A673 (cell line): ENCODE results near the gene TBR1. TPM values are rescaled to one million over a fixed set of nuclear protein-coding genes. Genes with fewer than 3 reads are reported as not detected.

Experiments used
- BruUV-seq: library from RNA; stranded (reverse); fragments of 400-500 nt; replicated peaks from 2 replicates; lab custom pipeline; 2021; lab: Mats Ljungman, UMichigan
- CTCF ChIA-PET: fragments of 300-600 bp; sonication (Branson Sonifier 250); formaldehyde crosslinking; loops from one replicate; lab custom pipeline; 2022; ENCODE audit warnings: antibody characterized with exemption; lab: Charles Lee
- POLR2A ChIA-PET: fragments of 300-600 bp; sonication (Branson Sonifier 250); formaldehyde crosslinking; loops from one replicate; lab custom pipeline; 2022; ENCODE audit warnings: antibody characterized with exemption; ENCODE audit not compliant: low non-redundant PET; lab: Charles Lee
- DNase-seq: peaks from one replicate; pipeline ENCODE4 v3.0.0-alpha.2; 2015; ENCODE audit warnings: low spot score
- H3K27ac ChIP-seq: fragments of 200-600 bp; sonication (generic); 2 replicates; pipeline ENCODE4 v1.5.1; 2016; ENCODE audit warnings: mixed run types, low read depth, mild to moderate bottlenecking, mixed read lengths, antibody characterized with exemption, low read length; ENCODE audit not compliant: poor library complexity, severe bottlenecking
- H3K27me3 ChIP-seq: fragments of 200-600 bp; sonication (generic); replicated peaks from 2 replicates; pipeline ENCODE4 v1.6.1; 2017; ENCODE audit warnings: mixed run types, low read depth, mild to moderate bottlenecking, mixed read lengths, antibody characterized with exemption, low read length; ENCODE audit not compliant: insufficient read depth, poor library complexity
- H3K36me3 ChIP-seq: fragments of 200-600 bp; sonication (generic); 2 replicates; pipeline ENCODE4 v1.6.1; 2016; ENCODE audit warnings: mixed run types, mild to moderate bottlenecking, mixed read lengths, antibody characterized with exemption, low read length; ENCODE audit not compliant: insufficient read depth, poor library complexity, severe bottlenecking
- H3K4me1 ChIP-seq: fragments of 200-600 bp; sonication (generic); 2 replicates; pipeline ENCODE4 v1.6.1; 2017; ENCODE audit warnings: mixed run types, mild to moderate bottlenecking, mixed read lengths, antibody characterized with exemption, low read length; ENCODE audit not compliant: insufficient read depth, poor library complexity, severe bottlenecking
- H3K4me3 ChIP-seq: fragments of 200-600 bp; sonication (generic); 2 replicates; pipeline ENCODE4 v1.5.1; 2016; ENCODE audit warnings: low read depth, mixed run types, mild to moderate bottlenecking, mixed read lengths, low read length; ENCODE audit not compliant: poor library complexity, severe bottlenecking
- H3K9me3 ChIP-seq: fragments of 200-600 bp; sonication (generic); 2 replicates; pipeline ENCODE4 v1.6.1; 2016; ENCODE audit warnings: mixed run types, low read depth, mild to moderate bottlenecking, mixed read lengths, antibody characterized with exemption, low read length; ENCODE audit not compliant: poor library complexity, severe bottlenecking
- CTCF ChIP-seq: fragments of 300-800, 200-600 bp; sonication (generic); conservative IDR thresholded peaks from 2 replicates; pipeline ENCODE4 v1.5.1; 2017; ENCODE audit warnings: low read depth, mild to moderate bottlenecking, antibody characterized with exemption, low read length, moderate library complexity, mixed read lengths
- EZH2 ChIP-seq: fragments of 200-600 bp; sonication (generic); IDR thresholded peaks from 2 replicates; pipeline ENCODE4 v1.6.1; 2017; ENCODE audit warnings: borderline replicate concordance, low read depth, mild to moderate bottlenecking, mixed read lengths, antibody characterized with exemption, low read length; ENCODE audit not compliant: poor library complexity, severe bottlenecking
- intact Hi-C: fragments of 100-400 bp; cut with micrococcal nuclease; formaldehyde crosslinking; loops from one replicate; pipeline ENCODE4 v1.10.0; 2022; ENCODE audit not compliant: unreplicated experiment
- total RNA-seq: library from RNA; stranded (reverse); gene quantifications from 2 replicates; pipeline ENCODE4 v1.2.3, GENCODE V29; 2021

Gene TBR1
- total RNA-seq, 1 experiment from 2014 or later = 0.17 TPM

DNA sequence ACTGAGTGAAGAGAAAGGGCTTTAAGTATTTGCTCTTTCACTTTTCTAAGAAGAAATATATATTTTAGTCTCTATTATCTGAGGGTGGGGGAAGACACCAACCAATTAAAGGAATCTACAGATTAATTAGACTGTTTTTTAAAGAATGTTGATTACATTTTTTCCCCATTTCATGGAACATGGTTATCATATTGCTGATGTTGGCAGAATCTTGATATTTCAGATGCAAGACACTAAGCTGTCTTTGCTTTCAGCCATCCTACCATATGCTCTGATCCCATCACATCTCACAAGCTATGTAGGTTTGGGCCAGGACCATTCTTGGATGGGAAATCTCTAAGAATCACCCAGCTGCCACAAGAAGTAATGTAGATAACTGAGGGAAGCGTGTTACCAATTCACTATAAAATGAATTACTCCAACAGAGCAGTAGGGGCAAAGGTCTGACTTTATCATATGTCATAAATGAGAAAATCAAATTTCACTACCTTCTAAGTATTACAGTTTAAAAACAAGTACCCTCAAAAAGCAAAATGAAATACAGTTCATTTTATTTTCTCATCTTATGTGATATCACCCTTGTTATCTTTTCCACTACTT is 6.7 kb upstream of the TBR1 start:
- no TSS peak for BruUV-seq
- H3K27ac ChIP-seq = no peak overlapping the region
- no peaks in the 10 kb centered on the region for H3K27me3 ChIP-seq
- TF ChIP-seq EZH2 = no peak
- TF ChIP-seq CTCF = no peak
- POLR2A ChIA-PET = no interaction called here
- intact Hi-C loops = no loop called here
- no peak overlapping the region for H3K4me3 ChIP-seq
- peaks cover 5% of the 10 kb centered on the region for H3K36me3 ChIP-seq
- no peak for DNase-seq
- CTCF ChIA-PET = no interaction called here
- no peaks in the 10 kb centered on the region for H3K9me3 ChIP-seq
- peaks cover 11% of the 10 kb centered on the region for H3K4me1 ChIP-seq

DNA sequence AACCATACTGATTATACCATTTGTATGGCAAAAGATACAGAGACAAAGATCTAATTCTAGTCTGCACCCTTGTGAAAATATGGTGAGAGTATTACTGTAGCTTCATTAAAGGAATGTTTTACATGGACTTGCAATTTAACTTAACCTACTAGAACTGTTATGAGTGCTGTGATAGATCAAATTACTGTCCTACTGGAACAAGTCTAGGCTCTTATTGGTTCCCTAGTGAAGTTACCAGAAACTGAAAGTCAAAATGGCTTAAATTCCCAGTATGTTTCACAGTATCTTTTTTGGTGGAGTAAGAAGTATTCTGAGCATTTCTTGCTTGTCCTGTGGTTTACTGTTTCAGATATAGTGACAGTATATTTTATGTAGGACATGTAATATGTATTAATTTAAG is 3.8 kb upstream of the TBR1 start:
- CTCF ChIA-PET = no interaction called here
- no peaks in the 10 kb centered on the region for H3K9me3 ChIP-seq
- POLR2A ChIA-PET = no interaction called here
- intact Hi-C loops = no loop called here
- BruUV-seq = no TSS peak
- no peak overlapping the region for H3K4me3 ChIP-seq
- H3K27ac ChIP-seq = no peak overlapping the region
- no peak for TF ChIP-seq CTCF
- no peak for TF ChIP-seq EZH2
- peaks cover 8% of the 10 kb centered on the region for H3K4me1 ChIP-seq
- H3K27me3 ChIP-seq = peaks cover 5% of the 10 kb centered on the region
- DNase-seq = no peak
- peaks cover 5% of the 10 kb centered on the region for H3K36me3 ChIP-seq

GRCh38 chr2:161414042-161415033 is 1.8 kb upstream of the TBR1 start:
- TF ChIP-seq CTCF (no peak), EZH2 (no peak)
- Histone ChIP-seq H3K9me3 (no peaks in the 10 kb centered on the region), H3K4me1 (peaks cover 8% of the 10 kb centered on the region), H3K27ac (no peak overlapping the region), H3K27me3 (peaks cover 5% of the 10 kb centered on the region), H3K4me3 (peak overlapping the region; percentile 33), H3K36me3 (peaks cover 5% of the 10 kb centered on the region)
- ChIA-PET POLR2A (interaction anchor here (0.6 kb wide), 1 partner anchor 893 kb away, joined by 4 read pairs; no protein-coding TSS in a partner anchor), CTCF (interaction anchor here (0.6 kb wide), 1 partner anchor 8 kb away, joined by 9 read pairs; no protein-coding TSS in a partner anchor)
- BruUV-seq = no TSS peak
- no peak for DNase-seq
- intact Hi-C loops = no loop called here
